T-helper 1 cell (primary cell): ENCODE results near the gene OR6K3.
"Not testable (repeated sequence)": the region's sequence is repeated elsewhere in the genome, so short reads cannot be mapped to it uniquely, and the experiment has no call there.

Experiments
- DNase-seq, 5 donors: peaks; one replicate each; pipeline ENCODE4 v3.0.0-alpha.2; 2012 to 2020
- total RNA-seq, 4 donors: gene quantifications; one replicate each; lab custom pipeline; 2026; lab: John Stamatoyannopoulos, UW

Gene OR6K3
- 0 reads per million in 4 donors for total RNA-seq

GRCh38 chr1:158720620-158721019 is at the start of gene OR6K3:
TSS of gene OR6K3 (minus strand) at chr1:158720720. CDS start at chr1:158718115, 2,605 bp downstream.
- DNase-seq: no peak

- DNase-seq: no peak
These were observed 33.9 kb upstream of the OR6K3 start, which contains the start of gene OR6K6 for GRCh38 chr1:158754420-158754819. TSS of gene OR6K6 (plus strand) at chr1:158754720. CDS start at chr1:158754888, 168 bp downstream.

GRCh38 chr1:158752155-158752712 is 31.7 kb upstream of the OR6K3 start:
- no peak for DNase-seq

- DNase-seq: no peak
These were observed 15.3 kb upstream of the OR6K3 start for GRCh38 chr1:158735848-158736247.

GRCh38 chr1:158732524-158732923 is 12.0 kb upstream of the OR6K3 start:
- no peak for DNase-seq

GRCh38 chr1:158731707-158732106 is 11.2 kb upstream of the OR6K3 start:
- DNase-seq: no peak

- DNase-seq: no peak
These were observed 9.9 kb upstream of the OR6K3 start for GRCh38 chr1:158730453-158730852.

- DNase-seq: no peak
These were observed 8.1 kb upstream of the OR6K3 start for GRCh38 chr1:158728510-158729225.

GRCh38 chr1:158724442-158724841 is 3.9 kb upstream of the OR6K3 start:
- no peak for DNase-seq

GRCh38 chr1:158719664-158720063 is 856 bp downstream of the OR6K3 start:
- no peak for DNase-seq

- no peak for DNase-seq
These were observed 3.2 kb downstream of the OR6K3 start for GRCh38 chr1:158717344-158717743.

GRCh38 chr1:158716335-158716734 is 4.2 kb downstream of the OR6K3 start:
- peak in 1 of 5 donors; percentile 28 for DNase-seq

- no peak for DNase-seq
These were observed 5.8 kb downstream of the OR6K3 start for GRCh38 chr1:158714754-158715153.

- DNase-seq: no peak
These were observed 9.4 kb downstream of the OR6K3 start for GRCh38 chr1:158711098-158711497.

GRCh38 chr1:158706096-158706495 is 14.4 kb downstream of the OR6K3 start:
- DNase-seq: no peak

- no peak for DNase-seq
These were observed 20.0 kb downstream of the OR6K3 start, which contains the start of gene OR6K2 for GRCh38 chr1:158700552-158700951. TSS of gene OR6K2 (minus strand) at chr1:158700652. CDS start at chr1:158700652, 0 bp downstream.

- no peak for DNase-seq
These were observed 25.9 kb downstream of the OR6K3 start for GRCh38 chr1:158694596-158694995.

- DNase-seq: no peak
These were observed 28.2 kb downstream of the OR6K3 start for GRCh38 chr1:158692356-158692755.

- DNase-seq: no peak
These were observed 28.6 kb downstream of the OR6K3 start for GRCh38 chr1:158691907-158692306.

- DNase-seq: not testable (repeated sequence)
These were observed 29.4 kb downstream of the OR6K3 start for GRCh38 chr1:158691149-158691548.

GRCh38 chr1:158689875-158690274 is 30.6 kb downstream of the OR6K3 start:
- no peak for DNase-seq

GRCh38 chr1:158689110-158689509 is 31.4 kb downstream of the OR6K3 start:
- no peak for DNase-seq

GRCh38 chr1:158688343-158688742 is 32.2 kb downstream of the OR6K3 start:
- not testable (repeated sequence) for DNase-seq

GRCh38 chr1:158687037-158687436 is 33.5 kb downstream of the OR6K3 start:
- no peak for DNase-seq
